ENCODE measurements around the gene NR1H2. TPM values are rescaled to one million over a fixed set of nuclear protein-coding genes. Genes with fewer than 3 reads are reported as not detected.

Gene NR1H2
- total RNA-seq, 4 donors from 2014 or later, result 45.3 to 115 (median 61.4) TPM

DNA sequence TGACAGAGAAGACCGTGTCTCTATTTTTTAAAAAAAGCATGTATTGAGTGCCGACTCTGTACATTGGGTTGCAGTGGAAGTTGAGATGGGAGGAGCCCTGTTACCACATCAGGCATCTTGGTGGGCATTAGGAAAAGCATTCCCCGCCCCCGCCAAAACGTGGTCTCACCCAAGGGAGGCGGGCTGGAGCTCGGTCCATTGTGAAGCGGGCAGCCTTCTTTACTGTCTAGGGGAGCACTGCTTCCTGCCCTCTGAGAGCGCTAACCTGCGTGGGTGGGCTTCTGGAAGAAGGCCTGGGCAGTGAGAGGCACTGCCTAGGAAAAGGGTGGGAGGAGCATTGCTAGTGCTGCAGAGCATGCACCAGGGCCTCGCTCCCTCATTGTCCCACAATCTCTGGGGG lies 3.9 kb downstream of the NR1H2 start:
- no peaks in the 10 kb centered on the region for H3K36me3 ChIP-seq
- intact Hi-C loops (cut with DNase I; ENCODE audit: low total_unique reads), result no loop called here
- H3K27ac ChIP-seq, result no peak overlapping the region

DNA sequence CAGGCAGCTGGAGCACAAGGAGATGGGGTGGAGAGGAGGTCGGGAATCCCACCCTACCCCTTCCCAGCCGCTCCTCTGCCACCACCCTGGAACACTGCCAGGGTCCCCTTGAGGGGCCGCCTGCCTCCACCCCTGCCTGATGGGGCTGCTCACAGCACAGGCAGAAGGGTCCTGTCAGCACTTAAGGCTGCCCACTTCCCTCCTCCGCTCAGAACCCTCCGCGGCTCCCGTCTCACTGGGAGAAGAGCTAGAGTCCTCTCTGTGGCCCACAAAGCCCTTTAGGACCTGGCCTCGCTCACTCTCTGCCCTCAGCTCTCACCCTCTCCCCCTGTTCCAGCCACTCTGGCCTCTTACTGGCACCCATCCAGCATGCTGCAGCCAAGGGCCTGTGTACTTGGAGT lies 4.5 kb downstream of the NR1H2 start:
- TF ChIP-seq POLR2A (IDR thresholded peaks at IDR 0.05), result no peak
- TF ChIP-seq, protein P1, sequence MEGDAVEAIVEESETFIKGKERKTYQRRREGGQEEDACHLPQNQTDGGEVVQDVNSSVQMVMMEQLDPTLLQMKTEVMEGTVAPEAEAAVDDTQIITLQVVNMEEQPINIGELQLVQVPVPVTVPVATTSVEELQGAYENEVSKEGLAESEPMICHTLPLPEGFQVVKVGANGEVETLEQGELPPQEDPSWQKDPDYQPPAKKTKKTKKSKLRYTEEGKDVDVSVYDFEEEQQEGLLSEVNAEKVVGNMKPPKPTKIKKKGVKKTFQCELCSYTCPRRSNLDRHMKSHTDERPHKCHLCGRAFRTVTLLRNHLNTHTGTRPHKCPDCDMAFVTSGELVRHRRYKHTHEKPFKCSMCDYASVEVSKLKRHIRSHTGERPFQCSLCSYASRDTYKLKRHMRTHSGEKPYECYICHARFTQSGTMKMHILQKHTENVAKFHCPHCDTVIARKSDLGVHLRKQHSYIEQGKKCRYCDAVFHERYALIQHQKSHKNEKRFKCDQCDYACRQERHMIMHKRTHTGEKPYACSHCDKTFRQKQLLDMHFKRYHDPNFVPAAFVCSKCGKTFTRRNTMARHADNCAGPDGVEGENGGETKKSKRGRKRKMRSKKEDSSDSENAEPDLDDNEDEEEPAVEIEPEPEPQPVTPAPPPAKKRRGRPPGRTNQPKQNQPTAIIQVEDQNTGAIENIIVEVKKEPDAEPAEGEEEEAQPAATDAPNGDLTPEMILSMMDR (IDR thresholded peaks at IDR 0.05), result no peak
- Histone ChIP-seq H3K27ac (no peak overlapping the region), H3K36me3 (no peaks in the 10 kb centered on the region), H3K27me3 (no peaks in the 10 kb centered on the region), H3K4me1 (peaks cover 0 to 4% of the 10 kb centered on the region in 2 donors), H3K4me3 (no peak overlapping the region), H3K9me3 (no peaks in the 10 kb centered on the region)
- intact Hi-C loops (cut with DNase I; ENCODE audit: low total_unique reads), result no loop called here
- no peak for DNase-seq

More for the DNA sequence above, 3.9 kb downstream of the NR1H2 start:
- peaks cover 0 to 3% of the 10 kb centered on the region in 2 donors for H3K4me1 ChIP-seq
- H3K4me3 ChIP-seq, result no peak overlapping the region
- H3K9me3 ChIP-seq, result no peaks in the 10 kb centered on the region
- no peak for TF ChIP-seq POLR2A (IDR thresholded peaks at IDR 0.05)
- TF ChIP-seq, protein P1 (IDR thresholded peaks at IDR 0.05), result no peak
- H3K27me3 ChIP-seq, result no peaks in the 10 kb centered on the region
- DNase-seq, result no peak

DNA sequence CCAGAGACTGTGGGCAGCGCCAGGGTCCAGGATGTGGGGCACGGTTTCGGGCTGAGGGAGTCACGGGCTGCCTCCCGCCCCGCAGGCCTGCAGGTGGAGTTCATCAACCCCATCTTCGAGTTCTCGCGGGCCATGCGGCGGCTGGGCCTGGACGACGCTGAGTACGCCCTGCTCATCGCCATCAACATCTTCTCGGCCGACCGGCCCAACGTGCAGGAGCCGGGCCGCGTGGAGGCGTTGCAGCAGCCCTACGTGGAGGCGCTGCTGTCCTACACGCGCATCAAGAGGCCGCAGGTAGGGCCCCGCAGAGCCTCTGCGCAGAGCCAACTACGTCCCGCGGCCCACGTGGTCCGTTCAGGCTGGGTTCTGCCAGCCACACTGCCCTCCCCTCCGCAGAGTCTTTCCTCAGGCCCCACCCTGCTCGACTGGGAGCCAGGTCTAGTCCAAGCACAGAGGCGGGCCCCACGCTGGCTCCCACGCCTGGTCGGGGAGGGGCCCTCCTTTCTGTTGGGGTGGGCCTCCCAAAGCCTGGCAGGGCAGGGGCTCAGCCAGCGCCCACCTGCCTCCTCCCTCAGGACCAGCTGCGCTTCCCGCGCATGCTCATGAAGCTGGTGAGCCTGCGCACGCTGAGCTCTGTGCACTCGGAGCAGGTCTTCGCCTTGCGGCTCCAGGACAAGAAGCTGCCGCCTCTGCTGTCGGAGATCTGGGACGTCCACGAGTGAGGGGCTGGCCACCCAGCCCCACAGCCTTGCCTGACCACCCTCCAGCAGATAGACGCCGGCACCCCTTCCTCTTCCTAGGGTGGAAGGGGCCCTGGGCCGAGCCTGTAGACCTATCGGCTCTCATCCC lies 5.8 kb downstream of the NR1H2 start:
- H3K4me3 ChIP-seq, result no peak overlapping the region
- no peak for DNase-seq
- H3K9me3 ChIP-seq, result no peaks in the 10 kb centered on the region
- no peak overlapping the region for H3K27ac ChIP-seq
- peaks cover 0 to 4% of the 10 kb centered on the region in 2 donors for H3K4me1 ChIP-seq
- H3K27me3 ChIP-seq, result no peaks in the 10 kb centered on the region
- no peaks in the 10 kb centered on the region for H3K36me3 ChIP-seq
- TF ChIP-seq, protein P1 (IDR thresholded peaks at IDR 0.05), result no peak
- no peak for TF ChIP-seq POLR2A (IDR thresholded peaks at IDR 0.05)
- intact Hi-C loops (cut with DNase I; ENCODE audit: low total_unique reads), result no loop called here

DNA sequence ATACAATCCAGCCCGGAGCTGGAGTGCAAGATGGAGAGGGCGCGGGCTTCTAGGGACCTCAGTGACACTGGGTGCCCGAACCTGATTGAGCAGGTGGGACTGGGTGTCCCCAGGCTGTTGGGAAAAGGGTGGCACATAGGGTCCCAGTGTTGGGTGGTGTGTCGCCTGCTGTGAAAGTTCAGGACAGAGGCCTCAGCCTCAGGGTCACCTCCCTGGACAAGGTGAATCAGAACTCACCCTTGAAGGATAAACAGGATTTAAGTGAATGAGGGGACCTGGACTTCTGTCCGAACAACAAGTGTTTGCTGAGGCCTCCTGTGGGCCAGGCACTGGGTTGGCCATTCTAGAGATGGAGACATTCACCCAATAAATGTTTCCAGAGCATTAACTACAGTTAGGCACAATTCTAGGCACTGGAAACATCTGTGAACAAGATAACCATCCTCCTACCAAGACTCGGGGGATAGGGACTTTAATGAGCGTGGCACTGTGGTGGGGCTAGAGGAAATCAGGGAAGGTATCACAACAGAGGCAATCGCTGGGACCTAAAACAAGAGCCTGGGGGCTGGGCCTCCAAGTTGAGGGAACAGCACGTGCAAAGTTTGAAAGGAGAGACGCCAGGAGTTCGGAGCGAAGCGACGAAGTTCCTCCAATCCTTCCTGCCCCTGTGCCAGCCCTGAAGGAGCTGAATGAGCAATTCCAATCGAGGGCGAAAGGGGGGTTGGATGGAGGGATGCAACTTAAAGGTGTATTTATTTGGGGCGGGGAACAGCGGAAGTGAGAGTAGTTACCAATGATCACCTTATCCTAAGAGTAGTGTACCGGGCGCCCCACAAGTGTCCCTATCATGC lies 7.0 kb downstream of the NR1H2 start:
- Histone ChIP-seq H3K9me3 (no peaks in the 10 kb centered on the region), H3K4me1 (peaks cover 0 to 4% of the 10 kb centered on the region in 2 donors), H3K27me3 (no peaks in the 10 kb centered on the region), H3K4me3 (peak overlapping the region; percentile 54 to 60), H3K36me3 (no peaks in the 10 kb centered on the region), H3K27ac (peak overlapping the region; percentile 78 to 87)
- intact Hi-C loops (cut with DNase I; ENCODE audit: low total_unique reads), result no loop called here
- TF ChIP-seq, protein P1 (IDR thresholded peaks at IDR 0.05), result no peak
- TF ChIP-seq POLR2A (IDR thresholded peaks at IDR 0.05), result no peak
- peak in 1 of 2 donors; percentile 35 for DNase-seq

Data from uterus (tissue), 4 donors.